Right lobe of liver (tissue), 4 donors: ENCODE data around the gene PIEZO2.

Experiments used
- CTCF ChIP-seq, 4 donors: fragments of 200-600 bp in 3 of 4; fragments of 450-650 bp in 1 of 4; IDR thresholded peaks; one replicate each; pipeline versions ENCODE4 v1.5.1 to v1.8.0; 2016 to 2022; ENCODE audit warnings: antibody characterized with exemption in 4 of 4, mild to moderate bottlenecking in 2 of 4
- POLR2A ChIP-seq: fragments of 450-650 bp; IDR thresholded peaks from one replicate; pipeline ENCODE4 v1.6.1; 2017; ENCODE audit warnings: antibody characterized with exemption, mild to moderate bottlenecking
- donor health status: DM: no; HTN: no; CAD: no.
- donor health status: DM: no; HTN: no; CAD: no.
- donor health status: DM: no; HTN: yes; CAD: no.

DNA sequence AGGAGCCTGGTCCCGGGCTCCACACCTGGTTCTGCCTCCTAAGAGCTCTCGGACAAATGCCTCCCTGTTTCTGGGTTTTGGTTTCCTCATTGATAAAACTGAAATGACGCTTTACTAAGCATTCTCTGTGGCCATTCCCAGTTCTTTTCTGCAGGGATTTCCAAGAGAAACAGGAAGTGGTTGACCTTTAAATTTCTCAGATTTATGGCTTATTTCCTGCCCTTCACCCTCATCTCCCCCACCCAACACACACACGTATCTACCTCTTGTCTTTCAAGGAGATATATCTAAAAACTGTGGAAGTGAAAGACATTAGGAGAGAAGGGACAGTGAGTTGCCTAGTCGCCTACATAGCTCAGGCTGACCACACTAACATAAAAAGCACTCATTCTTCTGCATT lies 53.0 kb downstream of the PIEZO2 start:
- TF ChIP-seq CTCF (IDR thresholded peaks at IDR 0.05) (no peak), POLR2A (no peak)
